ENCODE measurements around the gene ZNF324B.

DNA sequence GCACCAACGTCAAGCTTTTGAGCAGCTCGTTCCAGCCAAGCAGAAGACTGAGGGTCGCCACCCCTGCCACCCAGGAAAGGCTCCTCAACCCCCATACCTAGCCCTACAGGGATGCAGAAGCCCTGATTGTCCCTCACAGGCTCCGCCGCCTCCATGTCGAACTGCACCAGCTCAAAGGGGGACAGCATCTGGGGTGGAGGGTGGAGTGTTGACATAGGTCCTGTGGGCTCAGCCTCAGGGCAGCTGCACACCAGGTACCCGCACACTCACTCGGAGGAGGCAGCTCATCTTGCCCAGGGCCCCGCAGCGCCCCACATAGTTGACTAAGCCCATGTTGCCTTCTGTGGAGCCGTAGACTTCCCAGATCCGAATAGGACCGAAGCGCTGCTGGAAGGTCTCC lies 48.8 kb downstream of the ZNF324B start:
- TF ChIP-seq POLR2A (IDR thresholded peaks at IDR 0.05; ENCODE audit: low read length): no peak
- TF ChIP-seq MAX (IDR thresholded peaks at IDR 0.05): no peak
- TF ChIP-seq, protein P1, sequence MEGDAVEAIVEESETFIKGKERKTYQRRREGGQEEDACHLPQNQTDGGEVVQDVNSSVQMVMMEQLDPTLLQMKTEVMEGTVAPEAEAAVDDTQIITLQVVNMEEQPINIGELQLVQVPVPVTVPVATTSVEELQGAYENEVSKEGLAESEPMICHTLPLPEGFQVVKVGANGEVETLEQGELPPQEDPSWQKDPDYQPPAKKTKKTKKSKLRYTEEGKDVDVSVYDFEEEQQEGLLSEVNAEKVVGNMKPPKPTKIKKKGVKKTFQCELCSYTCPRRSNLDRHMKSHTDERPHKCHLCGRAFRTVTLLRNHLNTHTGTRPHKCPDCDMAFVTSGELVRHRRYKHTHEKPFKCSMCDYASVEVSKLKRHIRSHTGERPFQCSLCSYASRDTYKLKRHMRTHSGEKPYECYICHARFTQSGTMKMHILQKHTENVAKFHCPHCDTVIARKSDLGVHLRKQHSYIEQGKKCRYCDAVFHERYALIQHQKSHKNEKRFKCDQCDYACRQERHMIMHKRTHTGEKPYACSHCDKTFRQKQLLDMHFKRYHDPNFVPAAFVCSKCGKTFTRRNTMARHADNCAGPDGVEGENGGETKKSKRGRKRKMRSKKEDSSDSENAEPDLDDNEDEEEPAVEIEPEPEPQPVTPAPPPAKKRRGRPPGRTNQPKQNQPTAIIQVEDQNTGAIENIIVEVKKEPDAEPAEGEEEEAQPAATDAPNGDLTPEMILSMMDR (IDR thresholded peaks at IDR 0.05): no peak
- no peak for TF ChIP-seq SREBF2 (IDR thresholded peaks at IDR 0.05)
- no peak for TF ChIP-seq MAZ (IDR thresholded peaks at IDR 0.05; ENCODE audit: borderline replicate concordance, low read depth, low read length)
- TF ChIP-seq HOXA7 (CRISPR knock-in tag; IDR thresholded peaks at IDR 0.05): no peak

Data from A549 (cell line).